Fibroblast of upper back skin (primary cell): ENCODE measurements around the gene SLFN14.
"Not testable (repeated sequence)": the region's sequence is repeated elsewhere in the genome, so short reads cannot be mapped to it uniquely, and the experiment has no call there.

ENCODE experiments used
- DNase-seq: peaks from one replicate; pipeline ENCODE4 v3.0.0-alpha.2; 2013

The SLFN14 gene

DNA sequence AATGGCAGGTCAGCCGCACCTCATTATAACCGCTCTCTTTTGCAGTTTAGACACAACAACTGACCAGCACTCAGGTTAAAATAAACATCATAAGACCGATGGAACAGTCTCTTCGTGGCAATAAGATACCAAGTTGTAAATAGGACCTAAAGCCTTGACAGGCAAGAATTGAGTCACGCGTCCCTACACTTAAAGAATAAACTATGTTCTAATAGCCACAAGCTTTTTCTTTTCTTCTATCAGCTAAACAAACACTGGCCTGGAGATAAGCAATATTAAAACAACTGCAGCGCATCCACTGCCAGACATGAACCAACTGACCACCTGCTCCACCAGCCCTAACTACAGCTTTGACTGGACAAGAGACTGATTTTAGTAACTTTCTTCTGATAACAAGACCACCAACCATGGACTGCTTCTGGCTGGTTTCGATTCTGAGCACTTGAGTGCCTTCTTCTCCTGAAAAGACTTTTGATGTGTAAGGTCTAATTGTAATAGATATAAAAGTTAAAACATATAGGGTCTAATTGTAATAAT, 40.6 kb downstream of the SLFN14 start:
- no peak for DNase-seq

DNA sequence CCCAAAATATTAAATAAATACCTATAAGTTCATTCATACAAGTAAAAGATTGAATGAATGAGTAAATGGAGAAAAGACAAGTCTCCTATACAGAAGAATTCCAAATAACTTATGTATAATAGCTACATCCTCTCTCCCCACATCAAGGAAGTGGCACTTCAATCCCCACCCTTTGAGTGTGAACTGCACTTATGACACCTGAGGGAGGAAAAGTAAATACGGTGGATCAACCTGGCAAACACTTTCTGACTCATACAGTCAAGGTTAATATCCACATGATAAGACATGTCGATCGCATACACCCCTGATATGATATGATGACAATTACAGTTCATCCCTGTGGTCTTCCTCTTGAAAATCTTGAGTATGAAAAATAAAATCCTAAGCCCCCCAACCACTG, 41.2 kb downstream of the SLFN14 start:
- no peak for DNase-seq

DNA sequence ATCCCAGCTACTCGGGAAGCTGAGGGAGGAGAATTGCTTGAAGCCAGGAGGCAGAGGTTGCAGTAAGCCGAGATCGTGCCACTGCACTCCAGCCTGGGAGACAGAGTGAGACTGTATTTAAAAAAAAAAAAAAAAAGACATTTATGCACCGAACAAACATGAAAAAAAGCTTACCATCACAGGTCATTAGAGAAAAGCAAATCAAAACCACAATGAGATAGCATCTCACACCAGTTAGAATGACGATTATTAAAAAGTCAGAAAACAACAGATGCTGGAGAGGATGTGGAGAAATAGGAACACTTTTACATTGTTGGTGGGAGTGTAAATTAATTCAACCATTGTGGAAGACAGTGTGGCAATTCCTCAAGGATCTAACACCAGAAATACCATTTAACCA, 42.2 kb downstream of the SLFN14 start:
- DNase-seq: not testable (repeated sequence)

DNA sequence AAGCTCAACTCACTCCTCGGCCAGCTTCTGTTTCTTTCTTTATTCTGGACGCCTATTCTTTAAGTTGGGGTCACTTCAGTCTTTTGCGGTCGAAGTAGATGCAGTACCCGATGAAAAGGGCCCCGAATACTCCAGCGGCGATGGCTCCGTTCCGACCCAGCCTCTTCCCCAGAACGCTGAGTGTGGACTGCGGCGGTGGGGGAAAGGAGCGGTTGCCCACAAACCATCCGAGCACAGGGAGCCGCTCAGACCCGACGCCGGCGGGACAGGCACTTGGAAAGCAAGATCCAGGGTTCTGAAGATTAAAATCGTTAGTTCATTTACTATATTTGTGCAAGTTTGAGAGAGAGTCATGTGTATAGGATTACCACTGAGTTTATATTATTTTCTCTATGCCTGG, 45.6 kb downstream of the SLFN14 start:
- DNase-seq: no peak

DNA sequence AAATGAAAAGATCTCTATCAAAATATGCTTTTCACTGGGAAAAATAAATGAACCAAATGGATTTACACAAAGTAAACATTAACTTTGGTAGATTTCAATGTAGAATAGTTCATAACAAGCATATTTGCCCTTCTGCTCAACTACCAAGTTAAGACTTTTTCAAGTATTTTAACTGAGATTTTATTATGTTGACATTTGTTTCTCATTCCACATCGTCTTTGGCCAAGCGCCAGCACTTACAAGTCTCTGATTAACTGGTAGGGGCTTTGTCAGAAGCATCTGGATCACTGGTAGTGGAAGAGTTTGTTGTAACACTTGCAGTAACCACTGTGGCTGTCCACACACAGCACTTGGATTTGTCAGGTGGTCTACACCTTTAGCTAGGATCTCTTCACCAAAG, 46.1 kb downstream of the SLFN14 start:
- DNase-seq: no peak
